Stomach (tissue), 9 donors: ENCODE measurements around the gene UPK1A. TPM values are rescaled to one million over a fixed set of nuclear protein-coding genes. Genes with fewer than 3 reads are reported as not detected.
A peak's percentile ranks its signal among the peaks of the same experiment; 100 is the strongest.

ENCODE experiments used
- DNase-seq, 2 donors: peaks; one replicate each; pipeline versions ENCODE4 v3.0.0 to v3.0.0-alpha.2; 2013 to 2019
- H3K27ac ChIP-seq, 5 donors: fragments of 200-600 bp in 4 of 5; sonication (generic) in 4 of 5; one replicate each; pipeline ENCODE4 v1.5.1; 2013 to 2019; ENCODE audit warnings: mild to moderate bottlenecking in 1 of 5, moderate library complexity in 1 of 5
- H3K27me3 ChIP-seq, 3 donors: fragments of 200-600 bp; sonication (generic); one replicate each; pipeline ENCODE4 v1.5.1; 2017 to 2019; ENCODE audit warnings: mixed run types in 1 of 3
- H3K36me3 ChIP-seq, 4 donors: fragments of 200-600 bp; sonication (generic); 1 replicate in 3 of 4; 2 replicates in 1 of 4; pipeline ENCODE4 v1.5.1; 2016 to 2019
- H3K4me1 ChIP-seq, 4 donors: fragments of 200-600 bp; sonication (generic); one replicate each; pipeline ENCODE4 v1.5.1; 2016 to 2019
- H3K4me3 ChIP-seq, 4 donors: fragments of 200-600 bp; sonication (generic) in 3 of 4; one replicate each; pipeline ENCODE4 v1.5.1; 2016 to 2019; ENCODE audit warnings: mild to moderate bottlenecking in 1 of 4
- H3K9me3 ChIP-seq, 4 donors: fragments of 200-600 bp; sonication (generic); one replicate each; pipeline ENCODE4 v1.5.1; 2016 to 2019
- CTCF ChIP-seq, 7 experiments: fragments of 450-650 bp in 4 of 7; fragments of 200-600 bp in 3 of 7; sonication (generic) in 3 of 7; IDR thresholded peaks; one replicate each; pipeline ENCODE4 v1.5.1; 2016 to 2019; ENCODE audit warnings: antibody characterized with exemption in 7 of 7, control low read depth in 2 of 7, mild to moderate bottlenecking in 1 of 7
- EP300 ChIP-seq: sonication (generic); formaldehyde crosslinking; IDR thresholded peaks from one replicate; pipeline ENCODE4 v1.6.1; 2017; ENCODE audit warnings: antibody characterized with exemption
- POLR2A ChIP-seq, 4 donors: fragments of 450-650 bp; IDR thresholded peaks; one replicate each; pipeline ENCODE4 v1.6.1; 2016; ENCODE audit warnings: antibody characterized with exemption in 4 of 4, control low read depth in 2 of 4, mild to moderate bottlenecking in 1 of 4, moderate library complexity in 1 of 4
- POLR2AphosphoS5 ChIP-seq, 3 donors: sonication (generic); formaldehyde crosslinking; IDR thresholded peaks; one replicate each; pipeline ENCODE4 v1.6.1; 2016; ENCODE audit warnings: antibody characterized with exemption in 3 of 3
- WGBS, 5 donors: extraction: QIAGEN DNeasy Blood & Tissue Kit in 3 of 5; methylation state at CpG; one replicate each; pipeline versions ENCODE4 v1.1.5 to v1.1.7; 2013 to 2018; 5-methylcytosine and 5-hydroxymethylcytosine counted together
- intact Hi-C: fragments of 100-400 bp; cut with DNase I; formaldehyde crosslinking; loops from one replicate; pipeline ENCODE4 v1.15.1; 2023; ENCODE audit warnings: low total_unique reads
- polyA plus RNA-seq, 3 donors: library from polyadenylated mRNA; stranded (reverse); fragments of 200-250 nt; gene quantifications; one replicate each; pipeline ENCODE4 v1.2.3, GENCODE V29; 2013
- total RNA-seq, 5 donors: library from RNA; depleted of rRNA; stranded (reverse); fragments of >200 nt; gene quantifications; one replicate each; pipeline versions ENCODE4 v1.1.0 to v1.2.3, GENCODE V29; 2014 to 2016
- donor health status: healthy with polysubstance abuse.
- donor health status: Bipolar disorder and iron deficiency.
- donor health status: healthy.

Gene UPK1A
- total and polyA plus RNA-seq, 8 donors = 0.08 TPM; not detected in 7

GRCh38 chr19:35644206-35644986, 21.9 kb upstream of the UPK1A start:
- Histone ChIP-seq H3K4me3 (peak overlapping the region; percentile 61 to 71 (median 67)), H3K4me1 (peaks cover 19 to 60% (median 54%) of the 10 kb centered on the region in 4 donors), H3K9me3 (no peaks in the 10 kb centered on the region), H3K36me3 (no peaks in the 10 kb centered on the region), H3K27ac (peak overlapping the region; percentile 88 to 97 (median 94)), H3K27me3 (no peaks in the 10 kb centered on the region)
- TF ChIP-seq POLR2A (IDR thresholded peaks at IDR 0.05) (peak in 1 of 4 donors; percentile 24), POLR2AphosphoS5 (IDR thresholded peaks at IDR 0.05) (peak; percentile 32 to 68 (median 50)), EP300 (no peak)
- peak; percentile 98 for DNase-seq
- intact Hi-C loops = no loop called here
- 0 to 2% (median 1%) methylated on average over 40 to 60 of the region's 60 CpGs for WGBS, 5 donors

DNA sequence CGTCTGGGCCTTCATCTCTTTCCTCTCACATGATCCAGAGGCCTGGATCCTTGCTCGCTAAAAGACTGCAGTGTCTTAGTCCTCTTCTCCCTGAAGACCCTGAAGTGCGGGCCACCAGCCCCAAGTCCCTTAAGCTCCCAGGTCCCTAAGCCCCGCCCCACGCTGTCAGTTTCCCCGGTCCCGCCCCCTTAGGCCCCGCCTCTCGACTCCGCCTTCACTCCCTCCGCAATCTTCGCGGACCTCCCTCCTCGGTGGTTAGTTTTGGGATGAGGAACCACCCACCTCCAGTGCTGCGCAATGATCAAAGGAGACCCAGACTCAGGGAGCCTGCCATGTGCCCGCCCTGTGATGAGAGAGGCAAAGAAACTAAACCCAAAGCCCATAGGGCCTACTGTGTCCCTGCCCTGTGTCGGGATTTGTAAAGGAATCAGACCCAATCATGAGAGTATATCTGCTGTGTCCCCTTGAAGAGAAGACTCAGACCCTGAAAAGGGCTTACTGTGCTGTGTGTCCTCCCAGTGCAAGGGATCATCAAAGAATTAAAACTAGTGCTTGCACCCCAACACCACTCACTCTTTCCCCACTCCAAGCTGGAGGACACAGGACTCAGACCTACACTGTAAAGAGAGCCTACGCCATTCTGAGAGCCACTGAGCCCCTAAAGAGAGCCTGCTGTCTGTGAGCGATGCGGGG, 21.2 kb upstream of the UPK1A start:
- Histone ChIP-seq H3K27me3 (no peaks in the 10 kb centered on the region), H3K27ac (peak overlapping the region; percentile 88 to 97 (median 94))

DNA sequence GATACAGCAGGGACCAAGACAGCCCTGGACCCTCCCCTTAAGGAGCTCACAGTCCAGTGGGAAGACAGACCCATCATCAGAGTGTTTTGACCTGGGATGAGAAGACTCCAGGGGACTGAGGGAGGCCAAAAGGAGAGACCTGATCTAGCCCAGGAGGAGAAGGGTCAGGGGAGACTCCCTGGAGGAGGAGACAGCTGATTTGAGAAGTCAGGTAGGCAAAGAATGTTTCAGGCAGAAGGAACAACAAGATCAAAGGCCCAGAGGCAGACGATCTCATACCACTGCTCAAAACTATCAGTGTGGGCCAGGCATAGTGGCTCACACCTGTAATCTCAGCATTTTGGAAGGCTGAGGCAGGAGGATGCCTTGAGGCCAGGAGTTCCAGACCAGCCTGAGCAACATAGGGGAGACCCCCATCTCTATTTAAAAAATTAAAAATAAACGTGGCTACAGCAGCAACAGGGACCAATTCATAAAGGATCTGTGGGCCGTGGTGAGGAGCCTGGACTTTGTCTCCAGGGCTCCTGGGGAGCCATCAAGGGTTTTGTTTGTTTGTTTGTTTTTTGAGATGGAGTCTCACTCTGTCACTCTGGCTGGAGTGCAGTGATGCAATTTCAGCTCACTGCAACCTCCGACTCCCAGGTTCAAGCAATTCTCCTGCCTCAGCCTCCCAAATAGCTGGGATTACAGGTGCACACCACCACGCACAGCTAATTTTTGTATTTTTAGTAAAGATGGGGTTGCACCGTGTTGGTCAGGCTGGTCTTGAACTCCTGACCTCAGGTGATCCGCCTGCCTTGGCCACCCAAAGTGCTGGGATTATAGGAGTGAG, 20.4 kb upstream of the UPK1A start:
- Histone ChIP-seq H3K4me3 (no peak overlapping the region), H3K27me3 (no peaks in the 10 kb centered on the region), H3K36me3 (peaks cover 0 to 12% (median 7%) of the 10 kb centered on the region in 4 donors), H3K27ac (peak overlapping the region in 3 of 5 donors; percentile 88 to 97 (median 95)), H3K9me3 (no peaks in the 10 kb centered on the region), H3K4me1 (peaks cover 26 to 75% (median 68%) of the 10 kb centered on the region in 4 donors)
- no peak for DNase-seq
- WGBS, 5 donors = 65 to 86% (median 75%) methylated on average over 7 of the region's 7 CpGs
- TF ChIP-seq EP300 (no peak), POLR2A (IDR thresholded peaks at IDR 0.05) (no peak), POLR2AphosphoS5 (IDR thresholded peaks at IDR 0.05) (no peak), CTCF (IDR thresholded peaks at IDR 0.05) (no peak)
- intact Hi-C loops = no loop called here

More for the DNA sequence above, 21.2 kb upstream of the UPK1A start:
- peak; percentile 87 for DNase-seq
- Histone ChIP-seq H3K4me1 (peaks cover 26 to 68% (median 62%) of the 10 kb centered on the region in 4 donors), H3K9me3 (no peaks in the 10 kb centered on the region), H3K36me3 (peaks cover 0 to 4% (median 1%) of the 10 kb centered on the region in 4 donors), H3K4me3 (peak overlapping the region; percentile 61 to 71 (median 67))
- WGBS, 5 donors = 19 to 20% (median 19%) methylated on average over 20 of the region's 20 CpGs
- intact Hi-C loops = no loop called here
- TF ChIP-seq EP300 (no peak), POLR2AphosphoS5 (IDR thresholded peaks at IDR 0.05) (no peak), CTCF (IDR thresholded peaks at IDR 0.05) (no peak), POLR2A (IDR thresholded peaks at IDR 0.05) (no peak)

GRCh38 chr19:35648017-35648961, 18.0 kb upstream of the UPK1A start, which contains the start of gene COX6B1:
TSS of gene COX6B1 (plus strand) at chr19:35648323. CDS start at chr19:35651244, 2,921 bp downstream.
- Histone ChIP-seq H3K9me3 (no peaks in the 10 kb centered on the region), H3K4me1 (peaks cover 19 to 57% (median 51%) of the 10 kb centered on the region in 4 donors), H3K27me3 (no peaks in the 10 kb centered on the region), H3K27ac (peak within 1 kb of the TSS; percentile 85 to 94 (median 91)), H3K36me3 (peaks cover 13 to 36% (median 31%) of the 10 kb centered on the region in 4 donors), H3K4me3 (peak within 1 kb of the TSS; percentile 77 to 93 (median 88))
- intact Hi-C loops = no loop called here
- DNase-seq = peak; percentile 94 to 98
- TF ChIP-seq POLR2AphosphoS5 (IDR thresholded peaks at IDR 0.05) (peak; percentile 69 to 96 (median 94)), CTCF (IDR thresholded peaks at IDR 0.05) (no peak), EP300 (no peak), POLR2A (IDR thresholded peaks at IDR 0.05) (peak in 1 of 4 donors; percentile 19)
- 0 to 1% (median 0%) methylated on average over 38 to 46 of the region's 46 CpGs for WGBS, 5 donors
